DOHH2 (cell line): Measurements from ENCODE around the gene RGS9.
"Not testable (repeated sequence)": the region's sequence is repeated elsewhere in the genome, so short reads cannot be mapped to it uniquely, and the experiment has no call there.

Experiments used
- H3F3A ChIP-seq: fragments of 200-600 bp; sonication (generic), shearing (Covaris generic); 2 replicates; pipeline ENCODE4 v1.6.0; 2016; ENCODE audit warnings: antibody characterized with exemption, mild to moderate bottlenecking; ENCODE audit not compliant: control insufficient read depth, insufficient read depth
- H3K27ac ChIP-seq: fragments of 200-600 bp; sonication (generic); 2 replicates; pipeline ENCODE4 v1.5.1; 2014; ENCODE audit warnings: low read depth, mild to moderate bottlenecking, low read length, moderate library complexity
- H3K27me3 ChIP-seq: fragments of 200-600 bp; sonication (generic); 2 replicates; pipeline ENCODE4 v1.6.1; 2014; ENCODE audit warnings: mild to moderate bottlenecking, low read length, mixed read lengths; ENCODE audit not compliant: control insufficient read depth
- H3K36me3 ChIP-seq: fragments of 200-600 bp; sonication (generic); 2 replicates; pipeline ENCODE4 v1.6.1; 2014; ENCODE audit warnings: mild to moderate bottlenecking, low read length, moderate library complexity, mixed read lengths; ENCODE audit not compliant: control insufficient read depth
- H3K4me1 ChIP-seq: fragments of 200-600 bp; sonication (generic); 2 replicates; pipeline ENCODE4 v1.6.1; 2014; ENCODE audit warnings: mild to moderate bottlenecking, low read length, mixed read lengths; ENCODE audit not compliant: control insufficient read depth
- H3K4me2 ChIP-seq: fragments of 200-600 bp; sonication (generic); 2 replicates; pipeline ENCODE4 v1.6.0; 2014; ENCODE audit warnings: mild to moderate bottlenecking, low read length, moderate library complexity
- H3K4me3 ChIP-seq: fragments of 200-600 bp; sonication (generic); 2 replicates; pipeline ENCODE4 v1.5.1; 2014; ENCODE audit warnings: mild to moderate bottlenecking, low read length, mixed read lengths
- H3K79me2 ChIP-seq: fragments of 200-600 bp; sonication (generic); 2 replicates; pipeline ENCODE4 v1.6.1; 2014; ENCODE audit warnings: mild to moderate bottlenecking, low read length, mixed read lengths; ENCODE audit not compliant: control insufficient read depth
- H3K9me2 ChIP-seq: fragments of 200-600 bp; sonication (generic); replicated peaks from 2 replicates; pipeline ENCODE4 v1.6.1; 2014; ENCODE audit warnings: mild to moderate bottlenecking, low read length, mixed read lengths; ENCODE audit not compliant: control insufficient read depth
- H3K9me3 ChIP-seq: fragments of 200-600 bp; sonication (generic); 2 replicates; pipeline ENCODE4 v1.6.1; 2014; ENCODE audit warnings: antibody characterized with exemption, low read length, mixed read lengths; ENCODE audit not compliant: control insufficient read depth, insufficient read depth
- H4K20me1 ChIP-seq: fragments of 200-600 bp; sonication (generic); 2 replicates; pipeline ENCODE4 v1.6.0; 2014; ENCODE audit warnings: low read depth, mild to moderate bottlenecking, antibody characterized with exemption, low read length, moderate library complexity; ENCODE audit not compliant: control insufficient read depth, insufficient read depth
- EZH2phosphoT487 ChIP-seq: fragments of 200-600 bp; sonication (generic); IDR thresholded peaks from 2 replicates; pipeline ENCODE4 v1.6.1; 2017; ENCODE audit warnings: borderline replicate concordance, mild to moderate bottlenecking, antibody characterized with exemption, low read length, moderate library complexity, mixed read lengths
- TF ChIP-seq, protein P1 (sequence below): fragments of 200-600 bp; sonication (generic); IDR thresholded peaks from one replicate; pipeline ENCODE4 v1.5.1; 2014; ENCODE audit warnings: antibody characterized with exemption, mild to moderate bottlenecking, low read depth, low read length; ENCODE audit not compliant: poor library complexity, severe bottlenecking

RGS9 gene

DNA sequence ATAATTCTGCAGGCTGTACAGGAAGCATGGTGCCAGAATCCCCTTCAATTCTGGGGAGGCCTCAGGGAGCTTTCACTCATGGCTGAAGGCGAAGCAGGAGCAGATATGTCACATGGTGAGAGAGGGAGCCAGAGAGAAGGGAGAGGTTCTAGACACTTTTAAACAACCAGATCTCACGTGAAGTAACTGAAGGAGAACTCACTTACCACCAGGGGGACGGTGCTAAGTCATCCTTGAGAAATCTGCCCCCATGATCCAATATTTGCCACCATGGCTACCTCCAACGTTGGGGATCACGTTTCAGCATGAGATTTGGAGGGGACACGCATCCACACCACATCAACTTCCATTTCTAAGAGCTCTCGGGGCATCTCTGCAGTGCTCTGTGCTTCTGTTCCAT lies 43.2 kb upstream of the RGS9 start:
- no peaks in the 10 kb centered on the region for H3K9me3 ChIP-seq
- H3K79me2 ChIP-seq: no peaks in the 10 kb centered on the region
- H3K9me2 ChIP-seq: no peaks in the 10 kb centered on the region
- no peaks in the 10 kb centered on the region for H3K36me3 ChIP-seq
- no peaks in the 10 kb centered on the region for H4K20me1 ChIP-seq
- no peak overlapping the region for H3K4me2 ChIP-seq
- peaks cover 5% of the 10 kb centered on the region; the same call in 1 of the 2 replicates for H3F3A ChIP-seq
- no peak overlapping the region for H3K27ac ChIP-seq
- H3K4me3 ChIP-seq: no peak overlapping the region
- TF ChIP-seq EZH2phosphoT487: no peak
- TF ChIP-seq, protein P1, sequence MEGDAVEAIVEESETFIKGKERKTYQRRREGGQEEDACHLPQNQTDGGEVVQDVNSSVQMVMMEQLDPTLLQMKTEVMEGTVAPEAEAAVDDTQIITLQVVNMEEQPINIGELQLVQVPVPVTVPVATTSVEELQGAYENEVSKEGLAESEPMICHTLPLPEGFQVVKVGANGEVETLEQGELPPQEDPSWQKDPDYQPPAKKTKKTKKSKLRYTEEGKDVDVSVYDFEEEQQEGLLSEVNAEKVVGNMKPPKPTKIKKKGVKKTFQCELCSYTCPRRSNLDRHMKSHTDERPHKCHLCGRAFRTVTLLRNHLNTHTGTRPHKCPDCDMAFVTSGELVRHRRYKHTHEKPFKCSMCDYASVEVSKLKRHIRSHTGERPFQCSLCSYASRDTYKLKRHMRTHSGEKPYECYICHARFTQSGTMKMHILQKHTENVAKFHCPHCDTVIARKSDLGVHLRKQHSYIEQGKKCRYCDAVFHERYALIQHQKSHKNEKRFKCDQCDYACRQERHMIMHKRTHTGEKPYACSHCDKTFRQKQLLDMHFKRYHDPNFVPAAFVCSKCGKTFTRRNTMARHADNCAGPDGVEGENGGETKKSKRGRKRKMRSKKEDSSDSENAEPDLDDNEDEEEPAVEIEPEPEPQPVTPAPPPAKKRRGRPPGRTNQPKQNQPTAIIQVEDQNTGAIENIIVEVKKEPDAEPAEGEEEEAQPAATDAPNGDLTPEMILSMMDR: peak; percentile 14
- peaks cover 11% of the 10 kb centered on the region for H3K4me1 ChIP-seq
- no peaks in the 10 kb centered on the region for H3K27me3 ChIP-seq

DNA sequence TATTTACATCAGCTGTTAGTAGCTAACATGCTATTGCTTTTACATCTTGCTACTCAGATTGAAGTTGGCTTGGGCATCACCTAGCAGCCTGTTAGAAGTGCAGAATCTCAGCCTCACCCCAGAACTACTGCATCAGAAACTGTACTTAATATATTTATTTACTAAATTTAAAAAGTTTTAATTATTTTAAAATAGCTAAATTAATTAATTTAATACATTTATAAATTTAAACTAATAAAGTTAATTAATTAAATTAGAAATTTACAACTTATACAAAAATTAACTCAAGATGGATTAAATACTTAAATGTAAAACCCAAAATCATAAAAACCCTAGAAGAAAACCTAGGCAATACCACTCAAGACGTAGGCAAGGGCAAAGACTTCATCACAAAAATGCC lies 41.7 kb upstream of the RGS9 start:
- Histone ChIP-seq H3K9me2 (no peaks in the 10 kb centered on the region), H3K4me2 (no peak overlapping the region), H4K20me1 (no peaks in the 10 kb centered on the region), H3K36me3 (no peaks in the 10 kb centered on the region), H3K9me3 (no peaks in the 10 kb centered on the region), H3K4me3 (no peak overlapping the region), H3F3A (peaks cover 11% of the 10 kb centered on the region; the same call in 1 of the 2 replicates), H3K27me3 (no peaks in the 10 kb centered on the region), H3K27ac (no peak overlapping the region), H3K4me1 (peaks cover 24% of the 10 kb centered on the region), H3K79me2 (no peaks in the 10 kb centered on the region)
- TF ChIP-seq, protein P1: no peak
- TF ChIP-seq EZH2phosphoT487: no peak

DNA sequence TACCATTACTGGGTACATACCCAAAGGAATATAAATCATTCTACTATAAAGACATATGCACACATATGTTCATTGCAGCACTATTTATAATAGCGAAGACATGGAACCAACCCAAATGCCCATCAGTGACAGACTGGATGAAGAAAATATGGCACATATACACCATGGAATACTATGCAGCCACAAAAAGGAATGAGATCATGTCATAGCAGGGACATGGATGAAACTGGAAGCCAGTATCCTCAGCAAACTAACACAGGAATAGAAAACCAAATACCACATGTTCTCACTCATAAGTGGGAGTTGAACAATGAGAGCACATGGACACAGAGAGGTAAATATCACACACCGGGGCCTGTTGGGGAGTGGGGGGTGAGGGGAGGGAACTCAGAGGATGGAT lies 40.8 kb upstream of the RGS9 start:
- H3K9me3 ChIP-seq, H3K4me2 ChIP-seq, H3K79me2 ChIP-seq, H3K4me3 ChIP-seq, H3K27me3 ChIP-seq, H3K27ac ChIP-seq, H4K20me1 ChIP-seq, H3K9me2 ChIP-seq, H3K36me3 ChIP-seq: not testable (repeated sequence)
- H3K4me1 ChIP-seq: peaks cover 23% of the 10 kb centered on the region
- peaks cover 11% of the 10 kb centered on the region; the same call in 1 of the 2 replicates for H3F3A ChIP-seq

DNA sequence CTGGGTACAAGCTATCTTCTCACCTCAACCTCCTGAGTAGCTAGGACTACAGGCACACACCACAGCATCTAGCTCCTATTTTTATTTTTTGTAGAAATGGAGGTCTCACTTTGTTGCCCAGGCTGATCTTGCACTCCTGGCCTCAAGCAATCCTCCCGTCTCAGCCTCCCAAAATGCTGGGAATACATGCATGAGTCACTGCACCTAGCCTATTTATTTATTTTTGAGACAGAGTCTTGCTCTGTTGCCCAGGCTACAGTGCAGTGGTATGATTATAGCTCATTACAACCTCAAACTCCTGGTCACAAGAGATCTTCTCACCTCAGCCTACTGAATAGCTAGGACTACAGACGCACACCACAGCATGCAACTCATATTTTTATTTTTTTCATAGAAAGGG lies 40.1 kb upstream of the RGS9 start:
- Histone ChIP-seq H3K79me2 (peaks cover 15% of the 10 kb centered on the region), H3K4me2 (no peak overlapping the region), H3K4me3 (no peak overlapping the region), H3K9me3 (no peaks in the 10 kb centered on the region), H4K20me1 (no peaks in the 10 kb centered on the region), H3K27me3 (no peaks in the 10 kb centered on the region), H3F3A (peaks cover 11% of the 10 kb centered on the region; the same call in 1 of the 2 replicates), H3K36me3 (peaks cover 2% of the 10 kb centered on the region), H3K27ac (no peak overlapping the region), H3K4me1 (peaks cover 28% of the 10 kb centered on the region), H3K9me2 (no peaks in the 10 kb centered on the region)
- no peak for TF ChIP-seq EZH2phosphoT487
- TF ChIP-seq, protein P1: no peak
